ENCODE results near the gene PGAP3. TPM values are rescaled to one million over a fixed set of nuclear protein-coding genes. Genes with fewer than 3 reads are reported as not detected.

The PGAP3 gene
- total RNA-seq, 6 donors from 2014 or later: 15.2 to 64.0 (median 27.9) TPM

GRCh38 chr17:39634384-39634871 lies 53.4 kb downstream of the PGAP3 start:
- no peak overlapping the region for H3K4me3 ChIP-seq
- no peaks in the 10 kb centered on the region for H3K27me3 ChIP-seq
- peaks cover 30 to 56% (median 49%) of the 10 kb centered on the region in 4 donors for H3K4me1 ChIP-seq
- no peaks in the 10 kb centered on the region for H3K36me3 ChIP-seq
- H3K27ac ChIP-seq: no peak overlapping the region
- H3K9me3 ChIP-seq: no peaks in the 10 kb centered on the region
- no peak for DNase-seq
- TF ChIP-seq, protein P1, sequence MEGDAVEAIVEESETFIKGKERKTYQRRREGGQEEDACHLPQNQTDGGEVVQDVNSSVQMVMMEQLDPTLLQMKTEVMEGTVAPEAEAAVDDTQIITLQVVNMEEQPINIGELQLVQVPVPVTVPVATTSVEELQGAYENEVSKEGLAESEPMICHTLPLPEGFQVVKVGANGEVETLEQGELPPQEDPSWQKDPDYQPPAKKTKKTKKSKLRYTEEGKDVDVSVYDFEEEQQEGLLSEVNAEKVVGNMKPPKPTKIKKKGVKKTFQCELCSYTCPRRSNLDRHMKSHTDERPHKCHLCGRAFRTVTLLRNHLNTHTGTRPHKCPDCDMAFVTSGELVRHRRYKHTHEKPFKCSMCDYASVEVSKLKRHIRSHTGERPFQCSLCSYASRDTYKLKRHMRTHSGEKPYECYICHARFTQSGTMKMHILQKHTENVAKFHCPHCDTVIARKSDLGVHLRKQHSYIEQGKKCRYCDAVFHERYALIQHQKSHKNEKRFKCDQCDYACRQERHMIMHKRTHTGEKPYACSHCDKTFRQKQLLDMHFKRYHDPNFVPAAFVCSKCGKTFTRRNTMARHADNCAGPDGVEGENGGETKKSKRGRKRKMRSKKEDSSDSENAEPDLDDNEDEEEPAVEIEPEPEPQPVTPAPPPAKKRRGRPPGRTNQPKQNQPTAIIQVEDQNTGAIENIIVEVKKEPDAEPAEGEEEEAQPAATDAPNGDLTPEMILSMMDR (IDR thresholded peaks at IDR 0.05): peak; percentile 62 to 84 (median 69)
- no peak for TF ChIP-seq POLR2AphosphoS5 (IDR thresholded peaks at IDR 0.05)
- WGBS, 2 donors: 50 to 59% methylated on average over 2 of the region's 2 CpGs
- peak in 1 of 2 donors; percentile 35 for ATAC-seq (ENCODE audit: low FRiP score in 2 of 2)

GRCh38 chr17:39633570-39634183 lies 54.2 kb downstream of the PGAP3 start:
- ATAC-seq (ENCODE audit: low FRiP score in 2 of 2) (no peak), DNase-seq (no peak)
- 67 to 76% methylated on average over 6 to 8 of the region's 8 CpGs for WGBS, 2 donors
- Histone ChIP-seq H3K27ac (peak overlapping the region in 2 of 4 donors; percentile 19 to 77), H3K9me3 (no peaks in the 10 kb centered on the region), H3K4me3 (no peak overlapping the region), H3K4me1 (peaks cover 22 to 50% (median 43%) of the 10 kb centered on the region in 4 donors), H3K27me3 (no peaks in the 10 kb centered on the region), H3K36me3 (no peaks in the 10 kb centered on the region)
- TF ChIP-seq POLR2AphosphoS5 (IDR thresholded peaks at IDR 0.05): no peak
- no peak for TF ChIP-seq EP300 (IDR thresholded peaks at IDR 0.05)
- TF ChIP-seq, protein P1 (IDR thresholded peaks at IDR 0.05): no peak
- TF ChIP-seq POLR2A (IDR thresholded peaks at IDR 0.05): no peak

DNA sequence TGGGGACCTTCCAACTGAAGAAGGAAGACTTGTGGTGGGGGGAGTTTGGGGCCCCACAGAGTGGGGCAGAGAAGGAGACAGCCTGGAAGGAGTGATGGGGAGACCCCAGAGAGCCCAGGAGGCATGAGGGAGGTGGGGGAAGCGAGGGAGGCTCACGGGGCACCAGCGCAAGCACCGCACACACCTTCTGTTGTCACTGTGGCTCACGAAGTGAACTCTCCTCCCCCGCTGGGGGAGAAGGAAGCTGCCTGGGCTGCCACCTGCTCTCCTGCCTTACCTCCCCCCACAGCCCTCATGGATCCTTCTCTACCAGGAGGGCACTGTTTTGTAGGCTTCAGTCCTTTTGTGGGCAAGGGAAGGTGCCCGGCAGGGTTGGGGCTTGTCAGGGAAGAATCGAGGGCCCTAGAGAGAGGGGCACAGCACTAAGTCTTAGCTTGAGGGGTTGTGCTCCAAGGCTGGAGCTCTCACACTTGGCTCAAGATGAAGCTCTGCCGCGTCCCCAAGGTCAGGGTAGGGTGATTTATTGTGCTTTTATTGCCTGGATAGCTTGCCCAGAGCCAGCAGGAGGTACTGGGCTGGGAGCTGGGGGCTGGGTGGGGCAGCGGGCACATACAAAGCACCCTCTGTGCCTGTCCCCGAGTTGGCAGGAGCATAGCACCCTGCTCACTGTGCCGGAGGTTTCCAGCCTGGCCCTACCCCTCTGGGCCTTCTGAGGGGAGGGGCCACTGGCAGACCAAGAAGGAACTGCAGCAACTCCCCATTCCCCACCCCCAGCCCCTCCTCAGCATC lies 55.5 kb downstream of the PGAP3 start:
- Histone ChIP-seq H3K27ac (peak overlapping the region; percentile 33 to 77 (median 49)), H3K27me3 (peaks cover 4 to 6% (median 5%) of the 10 kb centered on the region in 4 donors), H3K4me3 (peak overlapping the region in 2 of 4 donors; percentile 15 to 16), H3K4me1 (peaks cover 13 to 49% (median 34%) of the 10 kb centered on the region in 4 donors), H3K36me3 (no peaks in the 10 kb centered on the region), H3K9me3 (no peaks in the 10 kb centered on the region)
- DNase-seq (peak in 1 of 2 donors; percentile 65), ATAC-seq (ENCODE audit: low FRiP score in 2 of 2) (no peak)
- 38 to 52% methylated on average over 8 to 13 of the region's 13 CpGs for WGBS, 2 donors
- TF ChIP-seq EP300 (IDR thresholded peaks at IDR 0.05) (no peak), POLR2A (IDR thresholded peaks at IDR 0.05) (peak in 1 of 4 donors; percentile 15), POLR2AphosphoS5 (IDR thresholded peaks at IDR 0.05) (no peak)
- TF ChIP-seq, protein P1 (IDR thresholded peaks at IDR 0.05): no peak

DNA sequence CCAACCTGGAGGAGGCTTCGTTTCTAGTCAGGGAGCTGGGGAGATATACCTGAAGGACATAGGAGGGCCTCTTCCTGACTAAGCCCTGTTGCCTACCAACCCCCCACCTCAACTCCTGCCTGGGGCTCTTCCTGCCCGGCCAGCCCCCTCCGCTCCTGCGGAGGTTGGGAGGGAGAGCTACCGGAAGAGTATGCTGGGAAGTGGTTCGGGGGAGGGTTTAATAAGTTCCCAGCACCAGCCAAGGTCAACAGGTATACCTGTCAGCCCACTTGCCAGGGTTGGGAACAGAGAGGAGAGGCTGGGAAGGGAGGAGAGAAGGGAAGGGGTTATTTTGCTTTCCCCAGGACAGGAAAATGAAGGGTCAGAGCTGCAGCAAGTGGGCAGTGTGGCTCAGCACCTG lies 56.5 kb downstream of the PGAP3 start:
- peak in 1 of 2 donors; percentile 20 for ATAC-seq (ENCODE audit: low FRiP score in 2 of 2)

More for the DNA sequence above, 56.5 kb downstream of the PGAP3 start:
- Histone ChIP-seq H3K9me3 (no peaks in the 10 kb centered on the region), H3K4me1 (peaks cover 16 to 54% (median 40%) of the 10 kb centered on the region in 4 donors), H3K27ac (peak overlapping the region; percentile 33 to 77 (median 49)), H3K36me3 (no peaks in the 10 kb centered on the region), H3K27me3 (peaks cover 4 to 16% (median 12%) of the 10 kb centered on the region in 4 donors), H3K4me3 (peak overlapping the region in 1 of 4 donors; percentile 16)
- 31 to 48% methylated on average over 6 of the region's 6 CpGs for WGBS, 2 donors
- TF ChIP-seq POLR2AphosphoS5 (IDR thresholded peaks at IDR 0.05): peak in 1 of 2 donors; percentile 53
- TF ChIP-seq, protein P1 (IDR thresholded peaks at IDR 0.05): no peak
- peak in 1 of 4 donors; percentile 51 for TF ChIP-seq POLR2A (IDR thresholded peaks at IDR 0.05)
- TF ChIP-seq EP300 (IDR thresholded peaks at IDR 0.05): peak in 1 of 4 donors; percentile 26
- DNase-seq: peak in 1 of 2 donors; percentile 81

All from upper lobe of left lung (tissue), 6 donors.